Endothelial cell of umbilical vein (primary cell): Measurements from ENCODE around the gene NR1D2. TPM values are rescaled to one million over a fixed set of nuclear protein-coding genes. Genes with fewer than 3 reads are reported as not detected.

Source experiments
- BruUV-seq: library from RNA; stranded (reverse); fragments of 400-500 nt; replicated peaks from 2 replicates; lab custom pipeline; 2021; lab: Mats Ljungman, UMichigan
- CTCF ChIA-PET: fragments of 300-600, 350-600 bp; sonication (Branson Sonifier 250); formaldehyde crosslinking; loops from one replicate; lab custom pipeline; 2021; ENCODE audit warnings: antibody characterized with exemption, inconsistent platforms; lab: Charles Lee
- POLR2A ChIA-PET: fragments of 300-600, 350-600 bp; sonication (Branson Sonifier 250); formaldehyde crosslinking; loops from one replicate; lab custom pipeline; 2021; ENCODE audit warnings: antibody characterized with exemption, inconsistent platforms; lab: Charles Lee
- DNase-seq: peaks from one replicate; pipeline ENCODE4 v3.0.0-alpha.2; 2011; ENCODE audit warnings: low read depth, low spot score
- FAIRE-seq: peaks from 2 replicates; lab custom pipeline; 2011; peaks lifted over from hg19 to GRCh38; lab: Jason Lieb, UNC
- H2AFZ ChIP-seq: 2 replicates; pipeline ENCODE4 v1.6.0; 2012; ENCODE audit warnings: low read depth, low read length, control low read depth, inconsistent platforms
- H3K27ac ChIP-seq: 2 replicates; pipeline ENCODE4 v1.5.1; 2011; ENCODE audit warnings: low read depth, mild to moderate bottlenecking, control low read depth, low read length, moderate library complexity; ENCODE audit not compliant: insufficient read depth
- H3K27me3 ChIP-seq, 2 experiments: 2 replicates each; pipeline versions ENCODE4 v1.6.0 to v1.6.1; 2011; ENCODE audit warnings: low read length in 2 of 2, mixed read lengths in 1 of 2; ENCODE audit not compliant: control insufficient read depth in 2 of 2, insufficient read depth in 2 of 2
- H3K36me3 ChIP-seq, 2 experiments: 2 replicates in 1 of 2; 3 replicates in 1 of 2; pipeline ENCODE4 v1.5.1; 2011; ENCODE audit warnings: low read length in 2 of 2, mild to moderate bottlenecking in 1 of 2, moderate library complexity in 1 of 2; ENCODE audit not compliant: control insufficient read depth in 2 of 2, insufficient read depth in 2 of 2; ENCODE audit errors: extremely low read depth in 1 of 2
- H3K4me1 ChIP-seq: 3 replicates; pipeline ENCODE4 v1.5.1; 2011; ENCODE audit warnings: mild to moderate bottlenecking, low read length; ENCODE audit not compliant: control insufficient read depth, insufficient read depth; ENCODE audit errors: extremely low read depth
- H3K4me2 ChIP-seq: 2 replicates; pipeline ENCODE4 v1.6.1; 2011; ENCODE audit warnings: low read length, control low read depth, mixed read lengths; ENCODE audit not compliant: insufficient read depth
- H3K4me3 ChIP-seq, 3 experiments: fragments of 200-600 bp in 1 of 3; sonication (generic), shearing (Covaris generic) in 1 of 3; replicated peaks in 1 of 3; 2 replicates each; pipeline ENCODE4 v1.5.1; 2011 to 2016; ENCODE audit warnings: control low read depth in 3 of 3, low read length in 3 of 3, mild to moderate bottlenecking in 2 of 3, inconsistent platforms in 1 of 3, low read depth in 1 of 3, moderate library complexity in 1 of 3; ENCODE audit not compliant: insufficient read depth in 1 of 3
- H3K79me2 ChIP-seq: 2 replicates; pipeline ENCODE4 v1.6.0; 2012; ENCODE audit warnings: low read length, inconsistent platforms; ENCODE audit not compliant: control insufficient read depth, insufficient read depth
- H3K9ac ChIP-seq: replicated peaks from 2 replicates; pipeline ENCODE3; 2011; ENCODE audit warnings: low read length, control low read depth; ENCODE audit not compliant: insufficient read depth; ENCODE audit errors: extremely low read depth
- H3K9me1 ChIP-seq: replicated peaks from 3 replicates; pipeline ENCODE4 v1.6.0; 2011; ENCODE audit warnings: mild to moderate bottlenecking, low read length; ENCODE audit not compliant: control insufficient read depth, insufficient read depth; ENCODE audit errors: extremely low read depth
- H3K9me3 ChIP-seq: replicated peaks from 2 replicates; pipeline ENCODE4 v1.5.1; 2012; ENCODE audit warnings: low read length, inconsistent platforms; ENCODE audit not compliant: control insufficient read depth, insufficient read depth
- H4K20me1 ChIP-seq: replicated peaks from 2 replicates; pipeline ENCODE3; 2011; ENCODE audit warnings: mild to moderate bottlenecking, low read length; ENCODE audit not compliant: control insufficient read depth, insufficient read depth; ENCODE audit errors: extremely low read depth
- EZH2 ChIP-seq: IDR thresholded peaks from 2 replicates; pipeline ENCODE4 v1.6.1; 2012; ENCODE audit warnings: borderline replicate concordance, low read depth, mild to moderate bottlenecking, moderate library complexity, low read length, inconsistent platforms; ENCODE audit not compliant: severe bottlenecking
- FOS ChIP-seq: IDR thresholded peaks from 2 replicates; pipeline ENCODE4 v1.6.1; 2011; ENCODE audit warnings: mild to moderate bottlenecking, low read length, moderate library complexity, borderline replicate concordance; ENCODE audit not compliant: insufficient read depth
- GATA2 ChIP-seq: IDR thresholded peaks from 2 replicates; pipeline ENCODE4 v1.7.0; 2011; ENCODE audit warnings: low read depth, mild to moderate bottlenecking, moderate library complexity, mixed read lengths, low read length; ENCODE audit not compliant: insufficient read length, insufficient read depth
- JUN ChIP-seq: IDR thresholded peaks from 2 replicates; pipeline ENCODE4 v1.6.1; 2011; ENCODE audit warnings: borderline replicate concordance, low read depth; ENCODE audit not compliant: insufficient read length, insufficient read depth
- MYC ChIP-seq: IDR thresholded peaks from one replicate; pipeline ENCODE4 v1.6.1; 2011; ENCODE audit warnings: mild to moderate bottlenecking, low read depth, low read length
- POLR2A ChIP-seq: IDR thresholded peaks from 2 replicates; pipeline ENCODE4 v1.6.1; 2012; ENCODE audit warnings: low read depth, mild to moderate bottlenecking, control low read depth, low read length
- POLR2AphosphoS5 ChIP-seq: IDR thresholded peaks from 2 replicates; pipeline ENCODE4 v1.6.1; 2012; ENCODE audit warnings: low read depth, mild to moderate bottlenecking, control low read depth, low read length, moderate library complexity; ENCODE audit not compliant: insufficient read depth
- dilution Hi-C: fragments of 300-500 bp; cut with MboI; formaldehyde crosslinking; loops from one replicate; pipeline ENCODE4 v1.15.0; 2019; ENCODE audit warnings: low sequenced_read_pairs; ENCODE audit not compliant: extremely low pct_ligation_motif_present
- intact Hi-C: fragments of 100-400 bp; cut with micrococcal nuclease; formaldehyde crosslinking; loops from one replicate; pipeline ENCODE4 v1.10.0; 2022
- polyA plus RNA-seq, 4 experiments: library from polyadenylated mRNA; depleted of rRNA in 3 of 4; stranded (reverse) in 3 of 4; unstranded in 1 of 4; fragments of >200 nt; gene quantifications; 2 replicates each; pipeline versions ENCODE4 v1.2.1 to v1.2.3, GENCODE V29; 2011 to 2012; ENCODE audit warnings: missing spikeins in 1 of 4
- total RNA-seq: library from RNA; stranded (reverse); gene quantifications from 2 replicates; pipeline ENCODE4 v1.2.3, GENCODE V29; 2021
- TF ChIP-seq, protein P1 (sequence below), 2 donors: IDR thresholded peaks; 1 replicate in 1 of 2; 2 replicates in 1 of 2; pipeline ENCODE4 v1.5.1; 2011; ENCODE audit warnings: low read length in 2 of 2, mild to moderate bottlenecking in 2 of 2, moderate library complexity in 2 of 2, control low read depth in 1 of 2, inconsistent platforms in 1 of 2, low read depth in 1 of 2; ENCODE audit not compliant: insufficient read depth in 1 of 2; ENCODE audit errors: extremely low read depth in 1 of 2
- TF ChIP-seq, protein P2 (sequence below): IDR thresholded peaks from 2 replicates; pipeline ENCODE4 v1.6.1; 2011; ENCODE audit not compliant: insufficient read depth, insufficient read length

Gene NR1D2
- total and polyA plus RNA-seq, 2 donors (not counting 3 experiments of a cell fraction or from before 2014, with no cell fraction given) = 4.3 to 14.6 TPM

DNA sequence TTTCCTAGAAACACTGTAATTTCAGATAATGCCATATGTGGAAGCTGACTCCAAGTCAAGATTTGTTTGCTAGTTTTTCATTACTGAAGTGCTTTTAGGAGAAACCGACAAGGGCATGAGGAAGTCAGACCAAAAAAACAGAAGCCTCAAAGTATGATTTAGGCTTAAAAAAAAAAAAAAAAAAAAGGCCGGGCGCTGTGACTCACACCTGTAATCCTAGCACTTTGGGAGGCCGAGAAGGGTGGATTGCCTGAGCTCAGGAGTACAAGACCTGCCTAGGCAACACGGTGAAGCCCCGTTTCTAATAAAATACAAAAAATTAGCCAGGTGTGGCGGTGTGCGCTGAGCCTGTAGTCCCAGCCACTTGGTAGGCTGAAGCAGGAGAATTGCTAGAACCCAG, 16.6 kb upstream of the NR1D2 start:
- intact Hi-C loops (no loop called here), dilution Hi-C loops (no loop called here)
- Histone ChIP-seq H3K79me2 (no peaks in the 10 kb centered on the region), H2AFZ (no peak overlapping the region), H3K36me3 (no peaks in the 10 kb centered on the region), H3K27ac (no peak overlapping the region), H3K4me3 (no peak overlapping the region), H3K4me2 (no peak overlapping the region), H3K4me1 (no peaks in the 10 kb centered on the region), H3K9ac (no peak overlapping the region), H3K9me3 (no peaks in the 10 kb centered on the region), H4K20me1 (no peaks in the 10 kb centered on the region), H3K27me3 (peaks cover 0 to 5% of the 10 kb centered on the region in 2 experiments), H3K9me1 (no peaks in the 10 kb centered on the region)
- ChIA-PET CTCF (no interaction called here), POLR2A (interaction anchor here (1.2 kb wide), 1 partner anchor 12 kb away, joined by 3 read pairs; the partner anchor contains the start of genes NKIRAS1 and RPL15)
- no peak for TF ChIP-seq FOS
- no peak for TF ChIP-seq GATA2
- TF ChIP-seq, protein P1, sequence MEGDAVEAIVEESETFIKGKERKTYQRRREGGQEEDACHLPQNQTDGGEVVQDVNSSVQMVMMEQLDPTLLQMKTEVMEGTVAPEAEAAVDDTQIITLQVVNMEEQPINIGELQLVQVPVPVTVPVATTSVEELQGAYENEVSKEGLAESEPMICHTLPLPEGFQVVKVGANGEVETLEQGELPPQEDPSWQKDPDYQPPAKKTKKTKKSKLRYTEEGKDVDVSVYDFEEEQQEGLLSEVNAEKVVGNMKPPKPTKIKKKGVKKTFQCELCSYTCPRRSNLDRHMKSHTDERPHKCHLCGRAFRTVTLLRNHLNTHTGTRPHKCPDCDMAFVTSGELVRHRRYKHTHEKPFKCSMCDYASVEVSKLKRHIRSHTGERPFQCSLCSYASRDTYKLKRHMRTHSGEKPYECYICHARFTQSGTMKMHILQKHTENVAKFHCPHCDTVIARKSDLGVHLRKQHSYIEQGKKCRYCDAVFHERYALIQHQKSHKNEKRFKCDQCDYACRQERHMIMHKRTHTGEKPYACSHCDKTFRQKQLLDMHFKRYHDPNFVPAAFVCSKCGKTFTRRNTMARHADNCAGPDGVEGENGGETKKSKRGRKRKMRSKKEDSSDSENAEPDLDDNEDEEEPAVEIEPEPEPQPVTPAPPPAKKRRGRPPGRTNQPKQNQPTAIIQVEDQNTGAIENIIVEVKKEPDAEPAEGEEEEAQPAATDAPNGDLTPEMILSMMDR (IDR thresholded peaks at IDR 0.05; ENCODE audit: extremely low read depth in 1 of 2, insufficient read depth in 1 of 2, low read depth in 1 of 2, low read length in 2 of 2) = no peak
- TF ChIP-seq POLR2A = no peak
- TF ChIP-seq, protein P2, sequence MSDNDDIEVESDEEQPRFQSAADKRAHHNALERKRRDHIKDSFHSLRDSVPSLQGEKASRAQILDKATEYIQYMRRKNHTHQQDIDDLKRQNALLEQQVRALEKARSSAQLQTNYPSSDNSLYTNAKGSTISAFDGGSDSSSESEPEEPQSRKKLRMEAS = no peak
- TF ChIP-seq MYC = no peak
- no peak for TF ChIP-seq POLR2AphosphoS5
- TF ChIP-seq JUN = no peak
- TF ChIP-seq EZH2 = no peak
- no peak for FAIRE-seq
- BruUV-seq = no TSS peak
- DNase-seq = no peak
